ENCODE data around the gene NPHS1. TPM values are rescaled to one million over a fixed set of nuclear protein-coding genes. Genes with fewer than 3 reads are reported as not detected.
"Not testable (repeated sequence)": the region's sequence is repeated elsewhere in the genome, so short reads cannot be mapped to it uniquely, and the experiment has no call there.

Gene NPHS1
- total and polyA plus RNA-seq, 12 donors, result 0.31 TPM; not detected in 11

- peaks cover 0 to 45% of the 10 kb centered on the region in 2 donors for H3K36me3 ChIP-seq (replicated peaks in 1 of 2)
- TF ChIP-seq CTCF (IDR thresholded peaks at IDR 0.05) (no peak), POLR2A (IDR thresholded peaks at IDR 0.05) (no peak)
- peaks cover 6 to 16% of the 10 kb centered on the region in 2 donors for H3K4me1 ChIP-seq (replicated peaks in 1 of 2)
- intact Hi-C loops (cut with DNase I), result no loop called here
- DNase-seq, result no peak
- peak overlapping the region in 3 of 5 donors; percentile 64 to 89 (median 87) for H3K27ac ChIP-seq
- H3K9me3 ChIP-seq (replicated peaks in 1 of 3), result no peaks in the 10 kb centered on the region
- H3K4me3 ChIP-seq, result peak overlapping the region in 1 of 4 donors; percentile 72
- WGBS, 4 donors, result 86 to 93% (median 89%) methylated on average over 13 of the region's 13 CpGs
- H3K27me3 ChIP-seq, result no peaks in the 10 kb centered on the region
Observed at GRCh38 chr19:35897706-35898451, 45.6 kb upstream of the NPHS1 start.

DNA sequence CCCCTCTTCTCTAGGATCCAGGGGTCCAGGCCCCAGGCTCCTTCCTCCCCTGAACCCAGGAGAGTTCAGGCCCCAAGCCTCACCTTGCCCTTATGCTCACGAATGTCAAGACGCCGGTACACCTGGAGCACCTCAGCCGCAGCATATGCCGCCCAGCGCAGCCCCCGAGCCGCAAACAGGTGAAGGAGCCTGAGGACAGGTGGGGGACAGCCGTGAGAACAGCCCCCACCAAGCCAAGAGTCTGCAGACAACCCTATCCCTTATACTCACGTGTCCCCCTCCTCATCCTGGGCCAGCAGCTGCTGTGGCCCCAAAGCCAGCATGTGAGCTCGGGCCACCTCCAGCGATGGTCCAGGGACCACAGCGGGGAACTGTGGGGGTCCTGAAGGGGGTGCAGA, 44.3 kb upstream of the NPHS1 start:
- H3K4me1 ChIP-seq (replicated peaks in 1 of 2), result peaks cover 6 to 16% of the 10 kb centered on the region in 2 donors
- WGBS, 4 donors, result 91 to 96% (median 95%) methylated on average over 12 to 13 of the region's 13 CpGs; no CpG with 5 or more reads in 1 of the 4 donors
- no peaks in the 10 kb centered on the region for H3K9me3 ChIP-seq (replicated peaks in 1 of 3)
- no peak overlapping the region for H3K27ac ChIP-seq
- DNase-seq, result no peak
- intact Hi-C loops (cut with DNase I), result no loop called here
- H3K36me3 ChIP-seq (replicated peaks in 1 of 2), result peaks cover 0 to 48% of the 10 kb centered on the region in 2 donors
- H3K27me3 ChIP-seq, result no peaks in the 10 kb centered on the region
- no peak for TF ChIP-seq CTCF (IDR thresholded peaks at IDR 0.05)
- TF ChIP-seq POLR2A (IDR thresholded peaks at IDR 0.05), result no peak
- no peak overlapping the region for H3K4me3 ChIP-seq

DNA sequence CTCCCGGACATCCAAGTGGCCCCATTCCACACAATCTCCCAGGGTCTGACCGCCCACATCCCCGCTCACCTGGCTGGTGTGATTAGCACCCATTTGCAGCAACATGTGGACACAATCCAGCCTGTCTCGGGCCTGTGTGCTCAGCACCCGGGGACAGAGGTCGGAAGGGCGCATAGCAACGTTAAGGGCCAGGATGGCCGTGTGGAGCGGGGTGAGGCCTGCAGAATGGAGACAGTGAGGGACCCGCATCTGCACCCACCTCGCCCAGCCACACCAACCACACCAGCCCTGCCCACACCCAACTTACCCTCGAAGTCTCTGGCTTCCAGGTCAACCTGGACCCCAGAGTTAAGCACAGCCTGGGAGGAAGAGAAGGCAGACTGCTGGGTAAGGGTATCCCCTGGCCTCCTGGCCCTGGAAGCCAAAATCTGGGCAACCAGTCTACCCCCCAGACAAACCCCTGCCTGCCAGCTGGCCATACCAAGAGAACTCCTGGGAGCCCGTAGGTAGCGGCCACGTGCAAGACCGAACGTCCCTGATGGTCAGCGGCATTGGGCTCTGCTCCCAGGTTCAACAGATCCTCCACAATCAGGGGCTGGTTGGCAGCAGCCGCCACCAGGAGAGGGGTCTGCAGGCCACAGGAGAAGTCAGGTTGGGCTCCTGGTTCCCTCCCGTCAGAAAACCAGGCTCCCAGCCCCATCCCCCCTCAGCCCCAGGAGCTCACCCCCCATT, 43.8 kb upstream of the NPHS1 start:
- Histone ChIP-seq H3K4me1 (replicated peaks in 1 of 2) (peaks cover 6 to 13% of the 10 kb centered on the region in 2 donors), H3K4me3 (no peak overlapping the region), H3K27ac (no peak overlapping the region), H3K36me3 (replicated peaks in 1 of 2) (peaks cover 0 to 48% of the 10 kb centered on the region in 2 donors), H3K27me3 (no peaks in the 10 kb centered on the region), H3K9me3 (replicated peaks in 1 of 3) (no peaks in the 10 kb centered on the region)
- no peak for DNase-seq
- TF ChIP-seq CTCF (IDR thresholded peaks at IDR 0.05) (no peak), POLR2A (IDR thresholded peaks at IDR 0.05) (no peak)
- WGBS, 4 donors, result 83 to 93% (median 91%) methylated on average over 6 to 21 of the region's 21 CpGs
- intact Hi-C loops (cut with DNase I), result no loop called here

- intact Hi-C loops (cut with DNase I), result no loop called here
- Histone ChIP-seq H3K36me3 (replicated peaks in 1 of 2) (peaks cover 0 to 64% of the 10 kb centered on the region in 2 donors), H3K4me3 (no peak overlapping the region), H3K4me1 (replicated peaks in 1 of 2) (peaks cover 6 to 9% of the 10 kb centered on the region in 2 donors), H3K9me3 (replicated peaks in 1 of 3) (no peaks in the 10 kb centered on the region), H3K27me3 (no peaks in the 10 kb centered on the region), H3K27ac (no peak overlapping the region)
- 97 to 100% (median 99%) methylated on average over 2 of the region's 2 CpGs for WGBS, 4 donors
- TF ChIP-seq POLR2A (IDR thresholded peaks at IDR 0.05), result no peak
- TF ChIP-seq CTCF (IDR thresholded peaks at IDR 0.05), result no peak
- DNase-seq, result no peak
Observed at GRCh38 chr19:35894342-35894741, 42.0 kb upstream of the NPHS1 start.

- WGBS, 4 donors, result 90 to 100% (median 94%) methylated on average over 3 of the region's 3 CpGs
- H3K9me3 ChIP-seq (replicated peaks in 1 of 3); DNase-seq; H3K27me3 ChIP-seq; intact Hi-C loops (cut with DNase I); H3K4me3 ChIP-seq; H3K27ac ChIP-seq; H3K4me1 ChIP-seq (replicated peaks in 1 of 2): not testable (repeated sequence)
- H3K36me3 ChIP-seq (replicated peaks in 1 of 2), result peaks cover 0 to 80% of the 10 kb centered on the region in 2 donors
Observed at GRCh38 chr19:35891819-35892218, 39.5 kb upstream of the NPHS1 start.

All from adrenal gland (tissue), 12 donors.